Right forelimb (tissue), 1 donor: ENCODE data around the gene CIAPIN1.

Experiments used
- DNase-seq: peaks from one replicate; pipeline ENCODE4 v3.0.0-alpha.2; 2018

The CIAPIN1 gene

GRCh38 chr16:57447186-57447962 is at the start of gene CIAPIN1, which contains the start of gene COQ9:
CIAPIN1 (minus strand) TSS chr16:57447385; CDS start chr16:57440928, 6,457 bp downstream.
COQ9 (plus strand) TSS chr16:57447479; CDS start chr16:57447506, 27 bp downstream.
- DNase-seq: peak; percentile 95

- DNase-seq: no peak
Observed at GRCh38 chr16:57493767-57494166, 46.6 kb upstream of the CIAPIN1 start.

GRCh38 chr16:57489229-57489628 is 42.0 kb upstream of the CIAPIN1 start:
- no peak for DNase-seq

GRCh38 chr16:57486858-57487834 is 40.0 kb upstream of the CIAPIN1 start:
- DNase-seq: no peak

- peak; percentile 89 for DNase-seq
Observed at GRCh38 chr16:57485916-57486857, 39.0 kb upstream of the CIAPIN1 start, which contains the start of gene DOK4. DOK4 (minus strand) TSS chr16:57486493; CDS start chr16:57479507, 6,986 bp downstream.

GRCh38 chr16:57485091-57485915 is 38.1 kb upstream of the CIAPIN1 start:
- DNase-seq: no peak

- no peak for DNase-seq
Observed at GRCh38 chr16:57484515-57485005, 37.4 kb upstream of the CIAPIN1 start.

GRCh38 chr16:57483725-57484514 is 36.7 kb upstream of the CIAPIN1 start:
- DNase-seq: no peak

GRCh38 chr16:57482845-57483545 is 35.8 kb upstream of the CIAPIN1 start:
- no peak for DNase-seq

GRCh38 chr16:57481421-57481820 is 34.2 kb upstream of the CIAPIN1 start:
- DNase-seq: no peak

- DNase-seq: no peak
Observed at GRCh38 chr16:57480754-57481230, 33.6 kb upstream of the CIAPIN1 start.

- no peak for DNase-seq
Observed at GRCh38 chr16:57479976-57480753, 33.0 kb upstream of the CIAPIN1 start.

GRCh38 chr16:57479205-57479975 is 32.2 kb upstream of the CIAPIN1 start:
- DNase-seq: peak; percentile 75

GRCh38 chr16:57478396-57479204 is 31.4 kb upstream of the CIAPIN1 start:
- no peak for DNase-seq

- DNase-seq: no peak
Observed at GRCh38 chr16:57477531-57478202, 30.5 kb upstream of the CIAPIN1 start.
